Cardiac muscle cell (in vitro differentiated cells and primary cell): ENCODE measurements around the gene NUP93. TPM values are rescaled to one million over a fixed set of nuclear protein-coding genes. Genes with fewer than 3 reads are reported as not detected.

Source experiments
- DNase-seq, 2 donors: peaks; one replicate each; pipeline versions ENCODE4 v3.0.0 to v3.0.0-alpha.2; 2010 to 2017; ENCODE audit warnings: low read depth in 1 of 2, low spot score in 1 of 2
- H3K27ac ChIP-seq: fragments of 200-600 bp; sonication (generic); 2 replicates; pipeline ENCODE4 v1.5.1; 2016
- H3K27me3 ChIP-seq: fragments of 200-600 bp; sonication (generic); 2 replicates; pipeline ENCODE4 v1.6.0; 2016; ENCODE audit warnings: control low read depth
- H3K36me3 ChIP-seq: fragments of 200-600 bp; sonication (generic); 2 replicates; pipeline ENCODE4 v1.5.1; 2016; ENCODE audit warnings: control low read depth
- H3K4me1 ChIP-seq: fragments of 200-600 bp; sonication (generic); 2 replicates; pipeline ENCODE4 v1.8.1; 2017; ENCODE audit warnings: low read depth, mild to moderate bottlenecking, mixed run types
- H3K4me3 ChIP-seq: fragments of 200-600 bp; sonication (generic); 2 replicates; pipeline ENCODE4 v1.5.1; 2016; ENCODE audit warnings: mild to moderate bottlenecking
- H3K9me3 ChIP-seq: fragments of 200-600 bp; sonication (generic); 2 replicates; pipeline ENCODE4 v1.5.1; 2017; ENCODE audit warnings: low read depth, mild to moderate bottlenecking, control low read depth
- polyA plus RNA-seq: library from polyadenylated mRNA; unstranded; fragments of >200 nt; fragmentation: Nextera tagmentation; extraction: Ambion mirVana; gene quantifications from 2 replicates; pipeline ENCODE4 v1.2.1, GENCODE V29; 2016
- total RNA-seq: library from RNA; depleted of rRNA; stranded (reverse); fragments of >200 nt; gene quantifications from 2 replicates; pipeline ENCODE4 v1.2.3, GENCODE V29; 2016
- TF ChIP-seq, protein P1 (sequence below): IDR thresholded peaks from 2 replicates; pipeline ENCODE4 v1.5.1; 2012; ENCODE audit warnings: low read depth, mild to moderate bottlenecking, low read length

The NUP93 gene
- total and polyA plus RNA-seq, 2 experiments from 2014 or later: 110 to 127 TPM

DNA sequence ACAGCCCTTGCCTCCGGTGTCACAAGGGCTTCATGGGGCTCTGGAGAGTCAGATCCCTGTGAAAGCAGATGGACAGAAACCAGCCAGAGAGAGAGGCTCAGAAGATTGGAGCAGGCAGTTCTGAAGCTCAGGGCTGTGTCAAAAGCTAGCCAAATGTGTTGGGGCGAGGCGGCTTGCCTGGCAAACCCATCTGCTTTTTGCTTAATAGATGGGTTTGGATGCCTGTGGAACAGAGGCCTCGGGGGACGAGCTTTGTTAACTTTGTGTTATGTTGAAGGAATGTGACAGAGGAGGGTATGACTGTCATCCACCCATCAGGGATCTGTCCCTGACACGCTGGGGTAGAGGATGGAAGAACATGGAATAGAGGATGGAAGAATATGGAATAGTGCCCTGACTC lies 114.1 kb downstream of the NUP93 start:
- no peaks in the 10 kb centered on the region for H3K9me3 ChIP-seq
- peaks cover 35% of the 10 kb centered on the region for H3K36me3 ChIP-seq
- TF ChIP-seq, protein P1, sequence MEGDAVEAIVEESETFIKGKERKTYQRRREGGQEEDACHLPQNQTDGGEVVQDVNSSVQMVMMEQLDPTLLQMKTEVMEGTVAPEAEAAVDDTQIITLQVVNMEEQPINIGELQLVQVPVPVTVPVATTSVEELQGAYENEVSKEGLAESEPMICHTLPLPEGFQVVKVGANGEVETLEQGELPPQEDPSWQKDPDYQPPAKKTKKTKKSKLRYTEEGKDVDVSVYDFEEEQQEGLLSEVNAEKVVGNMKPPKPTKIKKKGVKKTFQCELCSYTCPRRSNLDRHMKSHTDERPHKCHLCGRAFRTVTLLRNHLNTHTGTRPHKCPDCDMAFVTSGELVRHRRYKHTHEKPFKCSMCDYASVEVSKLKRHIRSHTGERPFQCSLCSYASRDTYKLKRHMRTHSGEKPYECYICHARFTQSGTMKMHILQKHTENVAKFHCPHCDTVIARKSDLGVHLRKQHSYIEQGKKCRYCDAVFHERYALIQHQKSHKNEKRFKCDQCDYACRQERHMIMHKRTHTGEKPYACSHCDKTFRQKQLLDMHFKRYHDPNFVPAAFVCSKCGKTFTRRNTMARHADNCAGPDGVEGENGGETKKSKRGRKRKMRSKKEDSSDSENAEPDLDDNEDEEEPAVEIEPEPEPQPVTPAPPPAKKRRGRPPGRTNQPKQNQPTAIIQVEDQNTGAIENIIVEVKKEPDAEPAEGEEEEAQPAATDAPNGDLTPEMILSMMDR: no peak
- no peaks in the 10 kb centered on the region for H3K4me1 ChIP-seq
- no peak for DNase-seq
- H3K4me3 ChIP-seq: no peak overlapping the region
- H3K27me3 ChIP-seq: no peaks in the 10 kb centered on the region
- H3K27ac ChIP-seq: no peak overlapping the region

DNA sequence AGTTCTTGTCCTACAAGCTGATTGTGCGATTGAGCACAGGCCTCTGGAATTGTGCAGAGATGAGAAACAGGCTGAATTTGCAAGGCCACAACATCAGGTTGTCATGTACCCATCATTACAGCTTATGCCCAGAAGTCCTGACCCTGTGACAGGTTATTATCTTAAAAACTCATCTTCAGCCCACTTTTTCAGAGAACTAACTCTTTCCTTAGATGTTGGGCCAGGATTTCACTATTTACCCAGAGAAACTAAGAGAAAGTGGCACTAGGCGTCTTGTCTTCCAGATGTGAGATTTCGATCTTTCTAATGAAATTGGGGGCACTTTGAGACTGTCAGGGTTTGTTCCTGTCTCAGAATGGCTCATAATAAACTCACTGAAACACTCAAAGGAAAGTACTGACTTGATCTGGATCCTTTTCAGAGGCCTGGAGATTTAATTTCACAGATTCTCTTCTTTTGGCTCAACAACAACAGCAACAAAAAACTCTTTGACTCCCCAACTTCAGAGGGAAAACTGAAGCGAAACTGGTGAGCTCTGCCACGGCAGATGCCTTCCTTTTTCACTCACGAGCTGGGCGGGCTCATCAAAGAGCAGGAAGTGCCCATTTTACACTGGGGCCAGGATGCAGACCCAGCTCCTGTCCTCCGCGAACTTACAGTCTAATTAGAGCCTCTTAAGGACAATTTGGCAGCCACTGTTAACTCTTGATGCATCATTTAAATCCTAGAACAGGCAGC lies 117.4 kb downstream of the NUP93 start:
- H3K27ac ChIP-seq: peak overlapping the region; percentile 41
- no peaks in the 10 kb centered on the region for H3K27me3 ChIP-seq
- no peaks in the 10 kb centered on the region for H3K4me1 ChIP-seq
- H3K4me3 ChIP-seq: no peak overlapping the region
- no peak for DNase-seq
- TF ChIP-seq, protein P1: no peak
- H3K9me3 ChIP-seq: no peaks in the 10 kb centered on the region
- peaks cover 24% of the 10 kb centered on the region for H3K36me3 ChIP-seq

DNA sequence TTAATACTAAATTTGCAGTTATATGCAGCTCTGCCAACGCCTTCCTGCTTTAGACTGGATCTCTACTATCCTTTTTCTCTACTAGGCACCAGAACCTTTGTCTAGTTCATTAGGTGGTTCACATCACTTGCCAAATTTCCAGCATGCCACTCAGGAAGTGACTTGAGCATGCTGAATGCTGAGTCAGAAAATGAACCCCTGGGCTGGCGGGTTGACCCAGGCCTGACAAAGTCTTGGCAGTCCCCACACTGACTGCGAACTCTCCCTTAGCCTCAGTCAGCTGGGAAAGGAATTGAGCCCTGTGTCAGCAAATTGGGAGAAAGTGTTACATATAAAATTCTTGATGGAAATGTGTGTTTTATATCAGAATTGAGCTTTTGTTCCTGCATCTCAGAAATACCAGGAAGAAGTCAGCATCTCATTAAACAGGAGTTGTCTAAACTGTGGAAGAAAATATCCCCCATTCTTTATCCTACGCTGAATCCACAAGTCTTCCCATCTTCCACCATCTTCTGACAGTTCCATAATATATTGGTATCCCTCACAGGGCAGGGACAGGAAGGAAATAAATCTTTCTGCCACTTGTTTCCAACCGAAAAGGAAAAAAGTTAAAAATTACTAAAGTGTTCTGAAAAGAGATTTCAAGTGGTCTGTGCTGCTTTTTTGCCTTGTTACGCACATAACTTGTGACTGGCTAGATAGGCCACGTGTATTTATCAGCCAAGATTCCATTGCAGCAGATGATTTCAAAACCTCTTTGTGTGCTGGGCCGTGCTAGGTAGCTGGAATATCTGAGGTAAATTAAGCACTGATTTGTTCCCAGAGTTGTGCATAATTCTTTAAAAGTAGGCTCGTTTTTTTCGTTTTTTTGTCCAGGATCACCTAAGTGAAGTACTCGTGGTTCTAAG lies 118.4 kb downstream of the NUP93 start:
- no peaks in the 10 kb centered on the region for H3K9me3 ChIP-seq
- no peaks in the 10 kb centered on the region for H3K27me3 ChIP-seq
- H3K4me1 ChIP-seq: no peaks in the 10 kb centered on the region
- no peak overlapping the region for H3K4me3 ChIP-seq
- DNase-seq: peak in 1 of 2 donors; percentile 75
- H3K36me3 ChIP-seq: peaks cover 16% of the 10 kb centered on the region
- TF ChIP-seq, protein P1: no peak
- peak overlapping the region; percentile 41 for H3K27ac ChIP-seq

DNA sequence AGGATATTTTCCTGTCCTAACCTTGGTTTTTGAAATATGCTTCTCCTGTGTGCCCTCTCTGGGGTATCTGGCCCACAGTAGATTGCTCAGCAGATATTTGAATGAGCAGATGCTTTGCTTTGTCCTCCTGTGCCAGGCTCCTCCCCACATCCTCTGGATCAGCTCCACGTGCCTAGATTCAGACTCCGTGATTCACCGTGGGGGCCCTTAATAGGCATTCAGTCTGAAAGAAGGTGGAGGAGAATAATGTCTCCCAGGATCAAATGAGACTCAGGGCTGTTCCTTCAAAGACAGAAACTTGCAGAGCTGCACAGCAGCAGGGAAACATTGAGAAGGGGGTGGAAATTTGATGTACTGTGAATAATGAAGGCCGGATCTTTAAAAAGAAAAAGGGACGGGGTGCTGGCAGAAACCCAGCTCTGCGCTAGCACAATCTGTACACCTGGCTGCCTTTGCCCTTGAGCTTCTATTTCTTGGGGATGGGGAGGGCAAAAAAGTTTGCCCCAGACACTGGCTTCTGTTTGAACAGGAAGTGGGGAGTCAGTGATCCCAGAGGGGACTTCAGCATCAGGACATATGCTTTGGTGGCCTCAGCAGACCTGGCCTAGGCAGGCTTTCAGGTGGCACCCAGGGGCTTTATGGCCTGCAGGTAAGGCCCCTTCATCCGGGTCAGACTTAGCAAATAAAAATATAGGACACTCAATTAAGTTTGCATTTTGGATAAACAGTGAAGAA lies 119.2 kb downstream of the NUP93 start:
- Histone ChIP-seq H3K36me3 (peaks cover 10% of the 10 kb centered on the region), H3K4me1 (no peaks in the 10 kb centered on the region), H3K4me3 (no peak overlapping the region), H3K27ac (no peak overlapping the region), H3K9me3 (no peaks in the 10 kb centered on the region), H3K27me3 (no peaks in the 10 kb centered on the region)
- peak in 1 of 2 donors; percentile 69 for DNase-seq
- TF ChIP-seq, protein P1: no peak
